CD4-positive, alpha-beta T cell treated with Interleukin-21 for 1 hour (primary cell): ENCODE data around the gene DDX59.
"Not testable (repeated sequence)": the region's sequence is repeated elsewhere in the genome, so short reads cannot be mapped to it uniquely, and the experiment has no call there.

ENCODE experiments used
- DNase-seq: peaks from one replicate; pipeline ENCODE4 v3.0.0-alpha.2; 2020

DDX59 gene

GRCh38 chr1:200670242-200671118 lies 773 bp upstream of the DDX59 start:
- DNase-seq, result no peak

GRCh38 chr1:200668514-200669313 lies 993 bp downstream of the DDX59 start:
- no peak for DNase-seq

- no peak for DNase-seq
Measured at GRCh38 chr1:200666309-200666708, 3.4 kb downstream of the DDX59 start.

GRCh38 chr1:200665861-200666260 lies 3.8 kb downstream of the DDX59 start:
- DNase-seq, result no peak

GRCh38 chr1:200660719-200661118 lies 9.0 kb downstream of the DDX59 start:
- DNase-seq, result no peak

GRCh38 chr1:200659269-200659668 lies 10.4 kb downstream of the DDX59 start:
- no peak for DNase-seq

GRCh38 chr1:200658037-200658818 lies 11.5 kb downstream of the DDX59 start:
- DNase-seq, result no peak

- DNase-seq, result no peak
Measured at GRCh38 chr1:200654660-200655059, 15.0 kb downstream of the DDX59 start.

GRCh38 chr1:200653022-200653462 lies 16.7 kb downstream of the DDX59 start:
- no peak for DNase-seq

GRCh38 chr1:200652378-200652777 lies 17.3 kb downstream of the DDX59 start:
- no peak for DNase-seq

- DNase-seq, result no peak
Measured at GRCh38 chr1:200646515-200646914, 23.2 kb downstream of the DDX59 start.

GRCh38 chr1:200644021-200644420 lies 25.7 kb downstream of the DDX59 start:
- DNase-seq, result no peak

GRCh38 chr1:200642481-200642880 lies 27.2 kb downstream of the DDX59 start:
- no peak for DNase-seq

GRCh38 chr1:200640963-200641401 lies 28.7 kb downstream of the DDX59 start:
- no peak for DNase-seq

- no peak for DNase-seq
Measured at GRCh38 chr1:200640373-200640962, 29.2 kb downstream of the DDX59 start.

GRCh38 chr1:200638073-200638472 lies 31.6 kb downstream of the DDX59 start:
- DNase-seq, result no peak

GRCh38 chr1:200636681-200637080 lies 33.0 kb downstream of the DDX59 start:
- no peak for DNase-seq

GRCh38 chr1:200634261-200635122 lies 35.2 kb downstream of the DDX59 start:
- DNase-seq, result no peak

- no peak for DNase-seq
Measured at GRCh38 chr1:200631375-200631774, 38.3 kb downstream of the DDX59 start.

GRCh38 chr1:200630515-200630899 lies 39.2 kb downstream of the DDX59 start:
- DNase-seq, result not testable (repeated sequence)

- DNase-seq, result no peak
Measured at GRCh38 chr1:200629876-200630514, 39.7 kb downstream of the DDX59 start.
